Adipocyte (in vitro differentiated cells): Measurements from ENCODE around the gene NPIPA8.
"Not testable (repeated sequence)": the region's sequence is repeated elsewhere in the genome, so short reads cannot be mapped to it uniquely, and the experiment has no call there.

ENCODE experiments used
- DNase-seq: peaks from one replicate; pipeline ENCODE4 v3.0.0-alpha.2; 2015; ENCODE audit warnings: low read depth
- H3K27me3 ChIP-seq: replicated peaks from 2 replicates; pipeline ENCODE4 v1.7.0; 2013; ENCODE audit warnings: mild to moderate bottlenecking, low read length, moderate library complexity; ENCODE audit not compliant: control insufficient read depth, insufficient read depth
- H3K36me3 ChIP-seq: 2 replicates; pipeline ENCODE4 v1.7.0; 2013; ENCODE audit warnings: low read length, mild to moderate bottlenecking, moderate library complexity; ENCODE audit not compliant: control insufficient read depth, insufficient read depth, severe bottlenecking
- H3K4me1 ChIP-seq: 2 replicates; pipeline ENCODE4 v1.7.0; 2013; ENCODE audit warnings: mild to moderate bottlenecking, low read length, moderate library complexity; ENCODE audit not compliant: control insufficient read depth, insufficient read depth
- H3K4me3 ChIP-seq: 2 replicates; pipeline ENCODE4 v1.7.0; 2013; ENCODE audit warnings: mild to moderate bottlenecking, low read length, moderate library complexity
- H3K9ac ChIP-seq: 2 replicates; pipeline ENCODE4 v1.7.0; 2013; ENCODE audit warnings: mild to moderate bottlenecking, low read length, moderate library complexity
- H3K9me3 ChIP-seq: 2 replicates; pipeline ENCODE4 v1.7.0; 2013; ENCODE audit warnings: mild to moderate bottlenecking, low read length, moderate library complexity; ENCODE audit not compliant: control insufficient read depth

Gene NPIPA8

GRCh38 chr16:18309159-18309558 lies 27.4 kb downstream of the NPIPA8 start:
- not testable (repeated sequence) for DNase-seq, H3K9me3 ChIP-seq, H3K9ac ChIP-seq, H3K36me3 ChIP-seq, H3K27me3 ChIP-seq, H3K4me1 ChIP-seq, H3K4me3 ChIP-seq

GRCh38 chr16:18307241-18307640 lies 29.3 kb downstream of the NPIPA8 start:
- DNase-seq, H3K4me1 ChIP-seq, H3K36me3 ChIP-seq, H3K9ac ChIP-seq, H3K9me3 ChIP-seq, H3K4me3 ChIP-seq, H3K27me3 ChIP-seq: not testable (repeated sequence)

GRCh38 chr16:18306066-18306465 lies 30.5 kb downstream of the NPIPA8 start:
- not testable (repeated sequence) for H3K4me1 ChIP-seq, H3K27me3 ChIP-seq, H3K4me3 ChIP-seq, H3K36me3 ChIP-seq, H3K9ac ChIP-seq, DNase-seq, H3K9me3 ChIP-seq

GRCh38 chr16:18303059-18303706 lies 33.4 kb downstream of the NPIPA8 start:
- not testable (repeated sequence) for H3K4me3 ChIP-seq, H3K27me3 ChIP-seq, H3K4me1 ChIP-seq, H3K36me3 ChIP-seq, DNase-seq, H3K9me3 ChIP-seq, H3K9ac ChIP-seq

- not testable (repeated sequence) for H3K27me3 ChIP-seq, H3K9ac ChIP-seq, H3K9me3 ChIP-seq, H3K36me3 ChIP-seq, DNase-seq, H3K4me1 ChIP-seq, H3K4me3 ChIP-seq
These were observed 38.8 kb downstream of the NPIPA8 start for GRCh38 chr16:18297714-18298113.

- H3K9ac ChIP-seq, DNase-seq, H3K4me1 ChIP-seq, H3K27me3 ChIP-seq, H3K36me3 ChIP-seq, H3K9me3 ChIP-seq, H3K4me3 ChIP-seq: not testable (repeated sequence)
These were observed 39.6 kb downstream of the NPIPA8 start for GRCh38 chr16:18296931-18297330.

- H3K9me3 ChIP-seq, H3K36me3 ChIP-seq, DNase-seq: not testable (repeated sequence)
These were observed 42.2 kb downstream of the NPIPA8 start for GRCh38 chr16:18294371-18294770.

GRCh38 chr16:18293337-18293956 lies 43.1 kb downstream of the NPIPA8 start:
- H3K27me3 ChIP-seq, H3K9me3 ChIP-seq, DNase-seq, H3K4me3 ChIP-seq, H3K4me1 ChIP-seq, H3K9ac ChIP-seq, H3K36me3 ChIP-seq: not testable (repeated sequence)

More at GRCh38 chr16:18294371-18294770, 42.2 kb downstream of the NPIPA8 start:
- not testable (repeated sequence) for H3K4me1 ChIP-seq, H3K9ac ChIP-seq, H3K4me3 ChIP-seq, H3K27me3 ChIP-seq

GRCh38 chr16:18290959-18291358 lies 45.6 kb downstream of the NPIPA8 start:
- not testable (repeated sequence) for H3K36me3 ChIP-seq, H3K4me1 ChIP-seq, H3K27me3 ChIP-seq, H3K9me3 ChIP-seq, H3K4me3 ChIP-seq, H3K9ac ChIP-seq, DNase-seq

- H3K4me1 ChIP-seq, H3K27me3 ChIP-seq, DNase-seq, H3K36me3 ChIP-seq, H3K9ac ChIP-seq, H3K4me3 ChIP-seq, H3K9me3 ChIP-seq: not testable (repeated sequence)
These were observed 50.2 kb downstream of the NPIPA8 start for GRCh38 chr16:18286342-18286741.

- not testable (repeated sequence) for DNase-seq
These were observed 56.2 kb downstream of the NPIPA8 start for GRCh38 chr16:18280319-18280718.

GRCh38 chr16:18276756-18277155 lies 59.8 kb downstream of the NPIPA8 start:
- H3K9ac ChIP-seq, H3K27me3 ChIP-seq, H3K4me1 ChIP-seq, DNase-seq, H3K4me3 ChIP-seq, H3K9me3 ChIP-seq, H3K36me3 ChIP-seq: not testable (repeated sequence)

More at GRCh38 chr16:18280319-18280718, 56.2 kb downstream of the NPIPA8 start:
- not testable (repeated sequence) for H3K9ac ChIP-seq, H3K4me3 ChIP-seq, H3K36me3 ChIP-seq, H3K4me1 ChIP-seq, H3K9me3 ChIP-seq, H3K27me3 ChIP-seq
